Myocyte (in vitro differentiated cells): ENCODE data around the gene CDH15. TPM values are rescaled to one million over a fixed set of nuclear protein-coding genes. Genes with fewer than 3 reads are reported as not detected.
A peak's percentile ranks its signal among the peaks of the same experiment; 100 is the strongest.
"Not testable (repeated sequence)": the region's sequence is repeated elsewhere in the genome, so short reads cannot be mapped to it uniquely, and the experiment has no call there.

Experiments
- DNase-seq: peaks from one replicate; pipeline ENCODE4 v3.0.0-alpha.2; 2012; ENCODE audit warnings: low read depth
- total RNA-seq: library from RNA; depleted of rRNA; stranded (reverse); fragments of >200 nt; gene quantifications from 2 replicates; pipeline ENCODE4 v1.2.3, GENCODE V29; 2014

The CDH15 gene
- total RNA-seq, 1 donor from 2014 or later = 251 TPM

DNA sequence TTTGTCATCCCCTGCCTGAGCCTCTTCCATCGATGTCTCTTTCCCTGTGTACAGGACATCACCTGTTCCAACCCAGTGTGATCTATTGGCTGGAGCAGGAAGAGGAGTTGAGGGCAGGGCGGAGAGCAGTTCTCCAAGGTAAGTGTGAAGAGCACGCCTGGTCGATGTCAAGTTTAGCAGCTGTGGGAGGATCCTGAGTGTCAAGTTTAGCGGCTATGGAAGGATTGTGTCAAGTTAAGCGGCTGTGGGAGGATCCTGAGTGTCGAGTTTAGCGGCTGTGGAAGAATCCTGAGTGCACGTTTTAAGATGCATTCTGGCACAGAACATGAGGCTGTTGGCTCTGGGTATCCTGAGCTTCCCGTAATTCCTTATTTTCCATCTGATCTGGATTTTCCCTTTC lies 53.1 kb downstream of the CDH15 start:
- no peak for DNase-seq

DNA sequence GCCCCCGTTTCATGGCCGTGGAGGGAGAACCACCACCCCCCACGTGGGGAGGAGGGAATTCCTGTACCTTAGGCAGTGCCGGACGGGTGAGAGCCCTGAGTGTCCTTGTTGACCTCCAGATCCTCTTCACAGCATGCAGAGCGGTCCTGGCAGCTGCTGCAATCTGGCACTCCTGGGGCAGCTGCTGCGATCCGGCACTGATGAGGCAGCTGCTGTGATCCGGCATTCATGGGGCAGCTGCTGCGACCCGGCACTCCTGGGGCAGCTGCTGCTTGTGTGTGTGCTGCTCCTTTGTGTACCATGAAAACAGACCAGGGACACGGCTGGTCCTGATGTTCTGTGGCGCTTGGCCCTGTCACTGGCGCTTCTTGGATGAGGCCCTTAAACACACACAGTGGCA lies 58.7 kb downstream of the CDH15 start:
- DNase-seq = peak; percentile 91

DNA sequence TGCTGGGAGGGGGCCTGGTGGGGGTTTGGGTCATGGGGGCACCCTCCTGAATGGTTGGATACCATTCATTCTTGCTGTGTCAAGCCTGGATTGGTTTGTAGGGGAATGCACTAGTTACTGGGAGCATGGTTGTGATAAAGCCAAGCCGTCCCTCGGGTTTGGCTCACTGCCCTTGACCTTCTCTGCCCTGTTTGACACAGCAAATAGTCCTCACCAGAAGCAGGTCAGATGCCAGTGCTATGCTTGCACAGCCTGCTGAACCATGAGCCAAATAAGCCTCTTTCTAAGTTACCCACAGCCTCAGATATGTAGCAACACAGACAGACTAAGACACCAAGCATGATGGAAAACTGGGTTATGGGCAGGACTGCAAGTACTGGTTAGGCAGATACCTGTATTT lies 60.6 kb downstream of the CDH15 start:
- DNase-seq = no peak

GRCh38 chr16:89233678-89234490 lies 62.3 kb downstream of the CDH15 start:
- no peak for DNase-seq

DNA sequence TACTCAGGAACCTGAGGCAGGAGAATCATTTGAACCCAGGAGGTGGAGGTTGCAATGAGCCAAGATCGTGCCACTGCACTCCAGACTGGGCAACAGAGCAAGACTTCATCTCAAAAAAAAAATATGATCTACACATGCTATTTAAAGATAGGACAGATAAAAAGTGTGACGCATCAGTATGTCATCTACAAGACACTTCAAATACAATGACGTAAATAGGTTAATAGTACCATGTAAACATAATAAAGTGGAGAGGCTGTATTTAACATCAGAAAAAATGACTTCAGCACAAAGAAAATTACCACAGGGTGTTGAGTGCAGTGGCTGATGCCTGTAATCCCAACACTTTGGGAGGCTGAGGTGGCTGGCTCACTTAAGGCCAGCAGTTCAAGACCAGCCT lies 66.2 kb downstream of the CDH15 start:
- no peak for DNase-seq

DNA sequence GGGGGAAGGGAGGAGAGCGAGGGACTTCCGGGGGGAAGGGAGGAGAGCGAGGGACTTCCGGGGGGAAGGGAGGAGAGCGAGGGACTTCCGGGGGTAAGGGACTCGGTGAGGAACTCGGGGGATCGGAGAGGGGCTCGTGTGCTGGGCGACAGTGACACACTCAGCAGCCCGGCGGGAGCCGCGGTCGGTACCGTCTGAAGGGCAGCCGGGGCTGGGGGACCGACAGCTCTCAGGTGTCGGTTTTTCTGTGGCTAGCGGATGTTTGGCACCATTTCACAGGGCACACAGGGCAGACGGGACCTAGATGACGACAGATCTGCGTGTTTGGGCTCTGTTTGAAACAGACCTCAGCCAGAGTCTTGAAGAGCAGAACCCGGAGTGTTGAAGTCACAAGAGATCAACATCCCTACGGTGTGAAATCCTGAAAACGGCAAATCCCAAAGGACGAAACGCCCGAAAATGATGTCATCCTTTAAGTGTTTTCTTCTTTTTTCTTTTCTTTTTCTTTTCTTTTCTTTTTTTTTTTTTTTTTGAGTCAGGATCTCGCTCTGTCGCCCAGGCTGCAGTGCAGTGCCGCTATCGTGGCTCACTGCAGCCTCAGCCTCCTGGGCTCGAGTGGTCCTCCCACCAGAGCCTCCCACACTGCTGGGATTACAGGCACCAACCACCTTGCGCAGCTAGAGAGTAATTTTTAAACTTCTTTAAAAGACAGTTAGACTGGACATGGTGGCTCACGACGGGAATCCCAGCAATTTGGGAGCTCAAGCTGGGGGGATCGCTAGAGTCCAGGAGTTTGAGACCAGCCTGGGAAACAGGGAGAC lies 69.8 kb downstream of the CDH15 start:
- DNase-seq = peak; percentile 71

DNA sequence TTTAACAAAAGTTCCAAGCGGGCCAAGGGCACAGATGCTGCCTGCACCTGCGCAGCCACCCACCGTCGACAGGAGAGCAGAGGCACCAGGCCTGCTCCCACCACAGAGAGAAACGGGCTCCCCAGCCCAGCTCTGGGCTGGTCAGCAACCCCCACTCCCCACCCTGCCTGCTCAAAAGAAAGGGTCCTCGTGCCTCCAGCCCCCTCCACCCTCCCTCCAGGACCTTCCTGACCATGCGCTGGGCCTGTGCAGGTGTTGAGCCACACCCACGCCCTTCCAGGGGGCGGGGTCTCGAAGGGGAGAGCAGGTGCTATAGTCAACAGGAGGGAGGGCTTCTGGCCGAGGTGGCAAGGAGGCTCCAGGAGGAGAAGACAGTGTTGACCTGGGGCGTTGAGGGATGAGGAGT lies 71.2 kb downstream of the CDH15 start:
- DNase-seq = no peak

DNA sequence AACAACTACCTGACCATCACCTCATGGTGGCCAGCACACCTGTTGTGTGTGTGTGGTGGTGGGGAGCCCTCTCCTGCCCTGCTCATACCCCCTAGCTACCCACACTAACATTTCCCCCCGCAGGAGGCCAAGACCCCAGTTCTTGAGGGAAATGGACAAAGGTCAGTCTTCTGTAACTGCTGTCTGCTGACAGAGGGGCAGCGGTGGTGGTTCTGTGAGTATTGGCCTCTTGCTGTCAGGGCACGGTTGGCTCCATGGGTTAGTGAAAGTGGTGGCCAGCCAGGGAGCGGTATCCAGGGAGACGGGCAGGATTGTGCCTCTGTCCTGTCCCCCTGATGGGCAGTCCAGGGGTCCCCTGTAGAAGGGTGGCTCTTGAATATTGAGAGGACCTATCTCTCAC lies 72.1 kb downstream of the CDH15 start:
- DNase-seq = no peak

DNA sequence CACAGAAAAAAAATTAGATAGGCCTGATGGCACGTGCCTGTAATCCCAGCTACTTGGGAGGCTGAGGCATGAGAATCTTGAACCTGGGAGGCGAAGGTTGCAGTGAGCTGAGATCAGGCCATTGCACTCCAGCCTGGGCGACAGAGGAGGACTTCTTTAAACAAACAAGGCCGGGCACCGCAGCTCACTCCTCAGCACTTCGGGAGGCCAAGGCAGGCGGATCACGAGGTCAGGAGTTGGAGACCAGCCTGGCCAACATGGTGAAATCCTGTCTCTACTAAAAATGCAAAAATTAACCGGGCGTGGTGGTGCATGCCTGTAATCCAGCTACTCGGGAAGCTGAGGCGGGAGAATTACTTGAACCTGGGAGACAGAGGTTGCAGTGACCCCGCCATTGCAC lies 72.7 kb downstream of the CDH15 start:
- not testable (repeated sequence) for DNase-seq

DNA sequence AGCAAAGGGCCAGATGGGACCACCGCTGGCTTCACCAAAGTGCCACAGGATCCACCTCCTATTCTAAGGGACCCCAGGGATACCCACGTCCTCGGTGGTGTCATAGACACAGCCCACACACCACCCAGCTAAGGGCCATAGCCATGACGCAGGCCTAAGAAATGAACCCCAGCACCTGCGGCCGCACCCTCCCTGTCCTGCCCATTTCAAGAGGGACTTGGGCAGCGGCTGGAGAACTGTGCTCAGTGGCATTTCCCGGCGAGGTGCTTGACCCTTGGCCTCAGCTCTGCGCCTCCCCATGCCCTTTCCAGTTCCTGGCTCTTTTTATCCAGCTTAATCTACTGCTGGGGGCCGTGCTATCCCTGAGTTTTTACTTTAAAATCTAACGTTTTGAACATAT lies 73.2 kb downstream of the CDH15 start:
- no peak for DNase-seq

Other genes with a start within 250 kb of the CDH15 start
- 0.72 and 1.7 TPM in 2 replicates for gene CBFA2T3, start 194.5 kb upstream of the CDH15 start, total RNA-seq
- 17.3 and 19.7 TPM in 2 replicates for gene ACSF3, start 77.9 kb upstream of the CDH15 start, total RNA-seq
- 0.10 TPM in 1 of 2 replicates, not detected in the other for gene SLC22A31, start 28.8 kb downstream of the CDH15 start, total RNA-seq
- 14.6 and 20.0 TPM in 2 replicates for gene ZNF778, start 46.0 kb downstream of the CDH15 start, total RNA-seq